Spinal cord (tissue), 10 donors: ENCODE measurements around the gene STXBP2. TPM values are rescaled to one million over a fixed set of nuclear protein-coding genes. Genes with fewer than 3 reads are reported as not detected.

Experiments used
- DNase-seq, 6 donors: peaks; one replicate each; pipeline versions ENCODE4 v3.0.0 to v3.0.0-alpha.2; 2013 to 2015; ENCODE audit warnings: low spot score in 6 of 6, low read depth in 4 of 6
- H3K27ac ChIP-seq: one replicate; pipeline ENCODE4 v1.5.1; 2013; ENCODE audit warnings: low read depth, low read length, control low read depth
- H3K27me3 ChIP-seq: one replicate; pipeline ENCODE4 v1.6.1; 2013; ENCODE audit warnings: low read length; ENCODE audit not compliant: control insufficient read depth, insufficient read depth
- H3K36me3 ChIP-seq: one replicate; pipeline ENCODE4 v1.6.1; 2013; ENCODE audit warnings: low read length; ENCODE audit not compliant: control insufficient read depth, insufficient read depth
- H3K4me1 ChIP-seq: one replicate; pipeline ENCODE4 v1.6.1; 2013; ENCODE audit warnings: low read length; ENCODE audit not compliant: control insufficient read depth, insufficient read depth
- H3K4me3 ChIP-seq: one replicate; pipeline ENCODE4 v1.5.1; 2013; ENCODE audit warnings: low read depth, low read length, control low read depth
- H3K9me3 ChIP-seq: one replicate; pipeline ENCODE4 v1.6.1; 2013; ENCODE audit warnings: low read length; ENCODE audit not compliant: control insufficient read depth, insufficient read depth
- WGBS: methylation state at CpG from one replicate; pipeline ENCODE4 v1.1.5; 2013; ENCODE audit warnings: missing lambda C conversion rate; ENCODE audit not compliant: insufficient coverage; 5-methylcytosine and 5-hydroxymethylcytosine counted together
- polyA plus RNA-seq, 2 donors: library from polyadenylated mRNA; unstranded; fragments of 120-200 nt; gene quantifications; one replicate each; pipeline ENCODE4 v1.2.1, GENCODE V29; 2013; ENCODE audit not compliant: insufficient read length in 2 of 2
- total RNA-seq, 2 donors: library from RNA; depleted of rRNA in 1 of 2; stranded (reverse); fragments of 120-200 nt in 1 of 2; fragments of >200 nt in 1 of 2; gene quantifications; one replicate each; pipeline versions ENCODE4 v1.2.3 to v1.2.4, GENCODE V29; 2013 to 2014
- donor health status: healthy.

STXBP2 gene
- total and polyA plus RNA-seq, 4 donors, result 4.4 to 14.0 (median 10.6) TPM

DNA sequence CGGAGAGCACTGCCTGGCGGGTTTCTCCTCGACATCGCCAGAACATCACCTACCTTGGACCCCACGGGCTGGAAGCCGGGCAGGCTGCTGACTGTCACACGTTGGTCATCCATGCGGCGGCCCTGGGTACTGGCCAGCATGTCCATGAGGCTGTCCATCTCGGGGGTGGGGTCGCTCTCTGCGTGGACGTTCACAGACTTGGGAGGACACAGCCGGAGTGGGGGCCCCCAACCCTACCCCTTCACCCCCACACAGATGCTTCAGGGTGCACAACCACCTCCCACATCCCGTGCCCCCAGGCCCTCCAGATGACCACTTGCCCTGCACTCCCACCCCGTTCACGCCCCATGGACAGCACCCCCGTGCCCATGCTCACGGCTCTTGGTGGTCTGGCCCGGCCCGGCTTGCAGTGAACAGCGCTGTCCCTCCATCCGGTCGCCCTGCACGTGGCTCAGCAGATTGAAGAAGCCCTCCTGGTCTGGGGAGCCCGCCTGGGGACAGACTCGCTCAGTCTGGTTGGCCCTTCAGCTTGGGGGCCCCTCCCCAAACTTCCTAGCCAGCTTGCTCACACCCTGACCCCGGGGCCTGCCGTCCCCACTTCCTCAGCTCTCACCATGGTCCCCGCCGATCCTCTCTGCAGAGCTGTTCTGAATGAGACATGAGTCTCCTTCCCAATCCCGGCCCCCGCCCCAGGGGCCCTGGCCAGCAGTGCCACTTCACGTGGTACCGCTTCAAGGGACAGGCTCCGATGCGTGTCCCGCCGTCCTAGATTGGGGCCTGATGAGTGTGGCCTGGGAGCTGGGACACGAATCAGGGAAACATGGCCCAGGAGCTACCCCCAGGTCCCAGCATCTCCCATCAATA lies 4.3 kb upstream of the STXBP2 start:
- Histone ChIP-seq H3K9me3 (no peaks in the 10 kb centered on the region), H3K27me3 (peaks cover 18% of the 10 kb centered on the region), H3K27ac (no peak overlapping the region), H3K4me1 (peaks cover 34% of the 10 kb centered on the region), H3K4me3 (no peak overlapping the region), H3K36me3 (peaks cover 29% of the 10 kb centered on the region)
- no peak for DNase-seq
- WGBS, result 92% methylated on average over 39 of the region's 40 CpGs

DNA sequence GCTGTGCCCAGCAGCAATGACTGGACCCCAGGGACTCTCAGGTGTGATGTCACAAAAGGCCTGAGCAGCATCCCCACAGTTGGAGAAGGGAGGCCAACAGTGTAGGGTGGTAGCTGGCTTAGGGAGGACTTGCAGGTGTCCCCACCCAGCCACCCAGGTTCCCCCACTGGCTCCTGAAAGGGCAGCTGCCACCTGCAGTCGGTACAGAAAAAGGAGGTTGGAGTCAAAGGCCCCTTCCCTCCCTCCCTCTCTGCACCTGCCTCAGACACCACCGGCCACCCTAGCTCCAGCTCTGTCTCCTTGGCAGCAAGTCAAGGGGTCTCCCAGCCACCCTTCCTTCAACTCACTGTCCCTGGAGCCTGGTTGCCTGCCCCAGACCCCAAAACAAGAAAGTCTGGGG lies 3.2 kb upstream of the STXBP2 start, which contains the start of gene PCP2:
TSS of gene PCP2 (minus strand) at position 22 of the 400 bp plus-strand sequence. CDS start 262 bp downstream, outside the sequence.
- no peak for DNase-seq
- Histone ChIP-seq H3K36me3 (peaks cover 22% of the 10 kb centered on the region), H3K4me3 (no peak within 1 kb of the TSS), H3K27me3 (peaks cover 22% of the 10 kb centered on the region), H3K4me1 (peaks cover 23% of the 10 kb centered on the region), H3K27ac (no peak within 1 kb of the TSS), H3K9me3 (no peaks in the 10 kb centered on the region)
- WGBS, result 55% methylated on average over 2 of the region's 2 CpGs

DNA sequence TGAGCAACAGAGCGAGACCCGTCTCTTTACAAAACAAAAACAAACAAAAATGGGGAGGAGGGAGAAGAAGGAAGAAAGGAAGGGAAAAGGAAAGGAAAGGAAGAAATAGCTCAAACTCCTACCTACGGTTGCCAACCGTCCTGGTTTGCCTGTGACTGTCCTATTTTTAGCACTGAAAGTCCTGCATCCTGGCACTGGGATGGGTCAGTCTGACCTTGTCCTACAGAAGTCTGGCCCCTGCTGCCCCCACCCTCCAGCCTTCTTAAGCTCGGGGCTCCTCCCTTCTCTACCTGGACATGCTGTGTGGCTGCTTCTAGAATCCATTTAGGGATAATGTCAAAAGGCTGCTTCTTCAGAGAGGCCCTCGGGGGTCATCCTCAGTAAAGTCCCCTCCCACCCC lies 1.2 kb upstream of the STXBP2 start:
- no peak overlapping the region for H3K27ac ChIP-seq
- H3K36me3 ChIP-seq, result peaks cover 22% of the 10 kb centered on the region
- no peaks in the 10 kb centered on the region for H3K9me3 ChIP-seq
- peaks cover 22% of the 10 kb centered on the region for H3K27me3 ChIP-seq
- DNase-seq, result no peak
- WGBS, result 63% methylated on average over 4 of the region's 6 CpGs
- peaks cover 8% of the 10 kb centered on the region for H3K4me1 ChIP-seq
- no peak overlapping the region for H3K4me3 ChIP-seq

DNA sequence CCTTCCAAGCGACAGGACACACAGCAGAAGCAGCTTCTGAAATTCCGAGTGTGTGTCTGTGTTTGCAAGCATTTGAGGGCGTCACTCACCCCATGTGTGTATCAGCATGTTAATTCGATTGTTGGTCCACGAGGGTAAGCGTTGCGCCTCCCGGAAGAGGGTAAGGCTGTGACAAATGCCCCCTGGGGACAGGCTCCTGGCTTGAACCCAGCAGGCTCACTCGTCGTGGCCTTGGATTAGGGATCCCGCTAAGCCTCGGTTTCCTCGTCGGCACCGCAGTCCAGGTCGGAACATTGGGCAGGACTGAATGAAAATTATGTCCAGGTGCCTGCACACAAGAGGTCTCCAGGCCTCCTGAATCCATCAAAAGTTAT lies 606 bp upstream of the STXBP2 start:
- no peaks in the 10 kb centered on the region for H3K9me3 ChIP-seq
- H3K36me3 ChIP-seq, result peaks cover 20% of the 10 kb centered on the region
- H3K4me1 ChIP-seq, result peaks cover 4% of the 10 kb centered on the region
- H3K27ac ChIP-seq, result no peak overlapping the region
- 67% methylated on average over 16 of the region's 16 CpGs for WGBS
- peaks cover 22% of the 10 kb centered on the region for H3K27me3 ChIP-seq
- no peak for DNase-seq
- H3K4me3 ChIP-seq, result no peak overlapping the region

DNA sequence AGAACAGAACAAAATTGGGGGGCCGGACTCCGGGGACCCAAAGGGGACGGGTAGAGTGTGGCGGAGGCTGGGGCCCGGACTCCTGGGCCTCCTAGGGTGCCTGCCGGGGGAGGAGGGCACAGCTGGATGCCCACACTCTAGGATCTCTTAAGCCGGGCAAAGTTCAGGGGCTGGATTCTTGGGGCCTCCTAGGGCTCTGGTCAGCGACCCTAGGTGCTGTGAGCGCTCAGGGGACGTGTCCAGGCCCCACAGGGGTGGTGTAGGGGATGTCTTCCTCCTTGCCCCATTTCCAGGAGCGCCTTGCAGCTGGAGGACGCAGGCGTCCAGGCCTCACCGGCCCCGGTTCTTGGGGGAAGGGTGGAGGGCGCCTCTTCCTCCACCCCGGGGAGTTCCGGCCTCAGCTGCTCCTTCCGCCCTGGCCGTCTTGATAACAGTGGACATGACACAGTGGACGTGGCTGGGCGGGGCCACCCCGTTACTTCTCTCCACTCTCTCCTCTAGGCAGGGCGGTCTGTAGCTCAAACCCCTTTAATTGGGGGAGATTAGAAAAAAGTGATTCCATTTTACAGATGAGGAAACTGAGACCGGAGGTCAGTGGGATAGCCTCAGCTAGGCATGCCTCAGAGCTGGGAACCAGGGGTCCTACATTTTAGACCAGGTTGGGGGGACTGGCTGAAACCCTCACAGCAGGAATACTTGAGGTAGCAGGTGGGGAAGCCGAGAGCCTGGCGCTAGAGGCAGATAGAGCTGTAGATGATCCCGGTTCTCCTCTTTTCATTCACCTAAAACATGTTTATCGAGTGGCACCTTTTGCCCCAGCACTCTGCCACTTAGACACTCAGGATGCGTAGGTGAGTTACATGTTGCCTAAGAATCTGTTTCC lies 705 bp downstream of the STXBP2 start:
- Histone ChIP-seq H3K9me3 (no peaks in the 10 kb centered on the region), H3K4me3 (no peak overlapping the region), H3K27me3 (peaks cover 22% of the 10 kb centered on the region), H3K36me3 (peaks cover 7% of the 10 kb centered on the region), H3K4me1 (no peaks in the 10 kb centered on the region), H3K27ac (no peak overlapping the region)
- WGBS, result 43% methylated on average over 18 of the region's 30 CpGs
- DNase-seq, result no peak

DNA sequence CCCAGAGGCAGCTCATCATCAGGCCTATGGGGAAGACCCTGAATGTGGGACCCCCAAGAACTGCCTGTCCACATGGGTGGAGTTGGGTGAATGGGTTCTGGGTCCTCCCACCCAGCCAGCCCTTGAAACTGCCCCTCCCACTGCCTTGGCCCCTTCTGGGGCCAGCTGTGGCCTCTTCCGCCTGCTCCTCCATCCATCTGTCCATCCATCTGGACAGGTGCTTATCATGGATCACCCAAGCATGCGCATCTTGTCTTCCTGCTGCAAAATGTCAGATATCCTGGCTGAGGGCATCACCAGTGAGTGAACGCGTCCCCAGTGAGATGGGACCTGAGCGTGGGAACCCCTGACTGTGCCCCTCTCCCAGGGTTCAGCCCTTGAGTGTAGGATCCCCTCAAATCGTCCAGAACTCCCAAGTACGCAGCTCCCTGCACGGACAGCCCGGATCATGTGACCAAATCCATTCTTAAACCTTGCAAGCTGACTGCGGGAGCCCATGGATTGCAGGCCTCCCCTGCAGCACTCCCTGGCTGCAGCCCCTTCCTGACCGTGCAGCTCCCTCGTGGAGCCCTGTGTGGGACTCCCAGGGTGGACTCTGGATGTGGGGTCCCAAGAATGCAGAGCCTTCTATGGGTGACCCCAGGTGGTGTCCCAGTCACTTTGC lies 2.0 kb downstream of the STXBP2 start:
- Histone ChIP-seq H3K27ac (no peak overlapping the region), H3K9me3 (no peaks in the 10 kb centered on the region), H3K36me3 (peaks cover 3% of the 10 kb centered on the region), H3K27me3 (peaks cover 22% of the 10 kb centered on the region), H3K4me3 (no peak overlapping the region), H3K4me1 (no peaks in the 10 kb centered on the region)
- no peak for DNase-seq
- whole genome bisulfite sequencing, result 69% methylated on average over 12 of the region's 12 CpGs

GRCh38 chr19:7639863-7640348 lies 3.0 kb downstream of the STXBP2 start:
- H3K9me3 ChIP-seq, result no peaks in the 10 kb centered on the region
- no peak for DNase-seq
- H3K27ac ChIP-seq, result no peak overlapping the region
- peaks cover 3% of the 10 kb centered on the region for H3K36me3 ChIP-seq
- no peaks in the 10 kb centered on the region for H3K4me1 ChIP-seq
- no peak overlapping the region for H3K4me3 ChIP-seq
- WGBS, result 97% methylated on average over 13 of the region's 13 CpGs
- H3K27me3 ChIP-seq, result peaks cover 22% of the 10 kb centered on the region

DNA sequence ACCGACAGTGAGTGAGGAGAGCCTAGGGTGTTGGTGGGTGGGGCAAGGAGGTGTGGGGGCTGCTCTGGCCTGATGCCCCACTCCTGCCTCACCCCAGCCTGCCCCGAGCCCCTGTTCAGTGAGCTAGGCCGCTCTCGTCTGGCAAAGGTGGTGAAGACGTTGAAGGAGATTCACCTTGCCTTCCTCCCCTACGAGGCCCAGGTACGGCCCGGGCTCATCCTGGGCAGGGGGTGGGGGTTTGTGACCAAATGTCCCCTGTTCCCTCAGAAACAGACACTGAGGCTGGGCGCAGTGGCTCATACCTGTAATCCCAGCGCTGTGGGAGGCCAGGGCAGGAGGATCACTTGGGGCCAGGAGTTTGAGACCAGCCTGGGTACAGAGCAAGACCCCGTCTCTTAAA lies 3.9 kb downstream of the STXBP2 start:
- no peaks in the 10 kb centered on the region for H3K4me1 ChIP-seq
- no peak overlapping the region for H3K4me3 ChIP-seq
- no peaks in the 10 kb centered on the region for H3K9me3 ChIP-seq
- peaks cover 3% of the 10 kb centered on the region for H3K36me3 ChIP-seq
- no peak overlapping the region for H3K27ac ChIP-seq
- 96% methylated on average over 3 of the region's 11 CpGs for WGBS
- no peak for DNase-seq
- peaks cover 19% of the 10 kb centered on the region for H3K27me3 ChIP-seq
